Astrocyte of the spinal cord (primary cell): ENCODE results near the gene WFS1.

Experiments
- DNase-seq: peaks from one replicate; pipeline ENCODE4 v3.0.0; 2011; ENCODE audit warnings: low read depth, low spot score
- H3K4me3 ChIP-seq: 2 replicates; pipeline ENCODE4 v1.5.1; 2011; ENCODE audit warnings: low read depth, mild to moderate bottlenecking, low read length, moderate library complexity
- CTCF ChIP-seq: IDR thresholded peaks from 2 replicates; pipeline ENCODE4 v1.5.1; 2012; ENCODE audit warnings: low read depth, mild to moderate bottlenecking, low read length, inconsistent platforms
- in situ Hi-C: cut with HindIII; loops from 2 replicates; pipeline ENCODE4 v1.10.0; 2017; ENCODE audit warnings: low sequenced_read_pairs

Gene WFS1

GRCh38 chr4:6226506-6226905 lies 43.1 kb upstream of the WFS1 start:
- TF ChIP-seq CTCF = no peak
- no peak overlapping the region for H3K4me3 ChIP-seq
- in situ Hi-C loops = no loop called here
- no peak for DNase-seq

- no peak for TF ChIP-seq CTCF
- in situ Hi-C loops = no loop called here
- H3K4me3 ChIP-seq = no peak overlapping the region
- DNase-seq = no peak
Measured at GRCh38 chr4:6227412-6228157, 42.1 kb upstream of the WFS1 start.

- in situ Hi-C loops = no loop called here
- DNase-seq = no peak
- TF ChIP-seq CTCF = no peak
- H3K4me3 ChIP-seq = no peak overlapping the region
Measured at GRCh38 chr4:6228158-6229067, 41.2 kb upstream of the WFS1 start.

GRCh38 chr4:6229095-6229494 lies 40.6 kb upstream of the WFS1 start:
- DNase-seq = no peak
- in situ Hi-C loops = no loop called here
- H3K4me3 ChIP-seq = no peak overlapping the region
- no peak for TF ChIP-seq CTCF

GRCh38 chr4:6229671-6230501 lies 39.8 kb upstream of the WFS1 start:
- DNase-seq = no peak
- no peak overlapping the region for H3K4me3 ChIP-seq
- in situ Hi-C loops = no loop called here
- no peak for TF ChIP-seq CTCF

GRCh38 chr4:6230502-6230785 lies 39.2 kb upstream of the WFS1 start:
- in situ Hi-C loops = no loop called here
- no peak for DNase-seq
- TF ChIP-seq CTCF = no peak
- H3K4me3 ChIP-seq = no peak overlapping the region
